H1 (cell line): Measurements from ENCODE around the gene THEMIS. TPM values are rescaled to one million over a fixed set of nuclear protein-coding genes. Genes with fewer than 3 reads are reported as not detected.

Experiments
- CTCF ChIA-PET: fragments of 300-600 bp; sonication (Branson Sonifier 250); formaldehyde crosslinking; loops from one replicate; lab custom pipeline; 2021; ENCODE audit not compliant: partially characterized antibody; lab: Charles Lee
- POLR2A ChIA-PET: fragments of 300-600 bp; sonication (Branson Sonifier 250); formaldehyde crosslinking; loops from one replicate; lab custom pipeline; 2021; ENCODE audit warnings: inconsistent platforms; ENCODE audit not compliant: partially characterized antibody; lab: Charles Lee
- DNase-seq, 2 experiments: peaks; one replicate each; pipeline versions ENCODE4 v3.0.0 to v3.0.0-alpha.2; 2010 to 2022; ENCODE audit warnings: low spot score in 2 of 2, low read depth in 1 of 2, mixed read lengths in 1 of 2
- FAIRE-seq: peaks from 2 replicates; lab custom pipeline; 2011; peaks lifted over from hg19 to GRCh38; lab: Jason Lieb, UNC
- H2AFZ ChIP-seq: 2 replicates; pipeline ENCODE4 v1.8.1; 2012; ENCODE audit warnings: low read length, inconsistent platforms
- H2AK5ac ChIP-seq: 2 replicates; pipeline ENCODE4 v1.6.1; 2013; ENCODE audit warnings: low read depth, low read length
- H2BK120ac ChIP-seq: replicated peaks from 2 replicates; pipeline ENCODE3; 2013; ENCODE audit warnings: low read depth, low read length, inconsistent platforms
- H2BK12ac ChIP-seq: 2 replicates; pipeline ENCODE4 v1.6.1; 2013; ENCODE audit warnings: low read depth, low read length
- H2BK15ac ChIP-seq: 2 replicates; pipeline ENCODE4 v1.6.1; 2013; ENCODE audit warnings: low read length
- H2BK20ac ChIP-seq: 2 replicates; pipeline ENCODE4 v1.6.1; 2013; ENCODE audit warnings: low read length
- H2BK5ac ChIP-seq: 2 replicates; pipeline ENCODE4 v1.6.1; 2013; ENCODE audit warnings: low read depth, low read length
- H3K14ac ChIP-seq: 2 replicates; pipeline ENCODE4 v1.6.1; 2013; ENCODE audit warnings: inconsistent platforms; ENCODE audit not compliant: insufficient read length
- H3K18ac ChIP-seq: 2 replicates; pipeline ENCODE4 v1.6.1; 2013; ENCODE audit warnings: low read length; ENCODE audit errors: extremely low read depth
- H3K23ac ChIP-seq: 2 replicates; pipeline ENCODE4 v1.6.1; 2013; ENCODE audit warnings: inconsistent platforms; ENCODE audit not compliant: insufficient read length
- H3K23me2 ChIP-seq: 2 replicates; pipeline ENCODE4 v1.6.1; 2013; ENCODE audit warnings: low read depth, low read length
- H3K27ac ChIP-seq: 2 replicates; pipeline ENCODE4 v1.6.1; 2011; ENCODE audit warnings: low read depth, low read length, inconsistent platforms
- H3K27me3 ChIP-seq, 4 experiments: replicated peaks in 1 of 4; 1 replicate in 1 of 4; 2 replicates in 3 of 4; pipeline versions ENCODE4 v1.6.1 to v1.8.1; 2011 to 2013; ENCODE audit warnings: low read length in 3 of 4, mild to moderate bottlenecking in 3 of 4, inconsistent platforms in 2 of 4, mixed read lengths in 2 of 4, moderate library complexity in 1 of 4; ENCODE audit not compliant: control insufficient read depth in 3 of 4, insufficient read depth in 3 of 4; ENCODE audit errors: extremely low read depth in 1 of 4
- H3K36me3 ChIP-seq, 4 experiments: 2 replicates each; pipeline versions ENCODE4 v1.6.1 to v1.8.1; 2011 to 2013; ENCODE audit warnings: mild to moderate bottlenecking in 4 of 4, low read length in 3 of 4, moderate library complexity in 2 of 4, control low read depth in 1 of 4, inconsistent platforms in 1 of 4; ENCODE audit not compliant: insufficient read depth in 4 of 4, control insufficient read depth in 2 of 4
- H3K4ac ChIP-seq: replicated peaks from 2 replicates; pipeline ENCODE3; 2013; ENCODE audit warnings: low read length, low read depth, mixed read lengths, inconsistent platforms; ENCODE audit not compliant: insufficient read length
- H3K4me1 ChIP-seq, 4 experiments: replicated peaks in 1 of 4; 1 replicate in 1 of 4; 2 replicates in 3 of 4; pipeline versions ENCODE4 v1.6.1 to v1.8.1; 2011 to 2013; ENCODE audit warnings: low read length in 3 of 4, inconsistent platforms in 2 of 4, mixed read lengths in 1 of 4; ENCODE audit not compliant: insufficient read depth in 4 of 4, control insufficient read depth in 3 of 4
- H3K4me2 ChIP-seq, 2 experiments: 2 replicates each; pipeline versions ENCODE4 v1.6.1 to v1.8.1; 2011 to 2013; ENCODE audit warnings: low read depth in 2 of 2, low read length in 2 of 2, control low read depth in 1 of 2, inconsistent platforms in 1 of 2, mild to moderate bottlenecking in 1 of 2; ENCODE audit not compliant: insufficient read depth in 1 of 2
- H3K4me3 ChIP-seq, 4 experiments: fragments of 200-600, 300-600 bp in 1 of 4; sonication (generic), shearing (Covaris generic), sonication (Bioruptor Twin) in 1 of 4; 2 replicates each; pipeline versions ENCODE4 v1.5.1 to v1.8.1; 2011 to 2016; ENCODE audit warnings: low read length in 4 of 4, low read depth in 3 of 4, control low read depth in 2 of 4, inconsistent platforms in 2 of 4, mild to moderate bottlenecking in 2 of 4, mixed read lengths in 1 of 4, moderate library complexity in 1 of 4; ENCODE audit not compliant: insufficient read depth in 2 of 4; ENCODE audit errors: extremely low read depth in 1 of 4
- H3K56ac ChIP-seq: replicated peaks from 2 replicates; pipeline ENCODE3; 2013; ENCODE audit warnings: low read depth, mild to moderate bottlenecking, mixed read lengths, low read length, inconsistent platforms; ENCODE audit not compliant: insufficient read length
- H3K79me1 ChIP-seq: 2 replicates; pipeline ENCODE4 v1.6.1; 2013; ENCODE audit warnings: low read depth, low read length, control low read depth
- H3K79me2 ChIP-seq, 2 experiments: 2 replicates each; pipeline versions ENCODE4 v1.6.1 to v1.8.1; 2012 to 2013; ENCODE audit warnings: low read length in 2 of 2, mild to moderate bottlenecking in 2 of 2, inconsistent platforms in 1 of 2; ENCODE audit not compliant: insufficient read depth in 2 of 2, control insufficient read depth in 1 of 2
- H3K9ac ChIP-seq, 4 experiments: replicated peaks in 1 of 4; 1 replicate in 1 of 4; 2 replicates in 3 of 4; pipeline versions ENCODE4 v1.6.1 to v1.8.1; 2011 to 2013; ENCODE audit warnings: low read depth in 3 of 4, low read length in 3 of 4, control low read depth in 2 of 4, mild to moderate bottlenecking in 2 of 4, moderate library complexity in 2 of 4, inconsistent platforms in 1 of 4; ENCODE audit errors: extremely low read depth in 1 of 4
- H3K9me3 ChIP-seq, 2 experiments: 2 replicates each; pipeline versions ENCODE4 v1.6.1 to v1.8.1; 2012 to 2013; ENCODE audit warnings: mild to moderate bottlenecking in 2 of 2, moderate library complexity in 2 of 2, control low read depth in 1 of 2, inconsistent platforms in 1 of 2, low read depth in 1 of 2, low read length in 1 of 2, mixed read lengths in 1 of 2; ENCODE audit not compliant: insufficient read depth in 2 of 2
- H4K20me1 ChIP-seq, 2 experiments: replicated peaks in 1 of 2; 2 replicates each; pipeline versions ENCODE3 to v1.8.1; 2011 to 2013; ENCODE audit warnings: inconsistent platforms in 2 of 2, low read length in 2 of 2, mild to moderate bottlenecking in 1 of 2; ENCODE audit not compliant: insufficient read depth in 2 of 2, control insufficient read depth in 1 of 2
- H4K5ac ChIP-seq: 2 replicates; pipeline ENCODE4 v1.6.1; 2013; ENCODE audit warnings: low read length, low read depth, mixed read lengths, inconsistent platforms; ENCODE audit not compliant: insufficient read length
- H4K8ac ChIP-seq: 2 replicates; pipeline ENCODE4 v1.8.0; 2013; ENCODE audit warnings: mild to moderate bottlenecking, moderate library complexity, low read length, inconsistent platforms; ENCODE audit not compliant: insufficient read depth; ENCODE audit errors: extremely low read depth
- H4K91ac ChIP-seq: replicated peaks from 2 replicates; pipeline ENCODE3; 2013; ENCODE audit warnings: low read length, mixed read lengths, inconsistent platforms; ENCODE audit not compliant: insufficient read length
- RBBP5 ChIP-seq: IDR thresholded peaks from 2 replicates; pipeline ENCODE4 v1.7.1; 2012; ENCODE audit warnings: low read depth, mild to moderate bottlenecking, inconsistent platforms, low read length, moderate library complexity, borderline replicate concordance
- WGBS, 2 experiments: shearing (Covaris generic) in 1 of 2; methylation state at CpG; one replicate each; pipeline versions ENCODE4 v1.1.6 to v1.1.7; 2013 to 2015; ENCODE audit warnings: low lambda C conversion rate in 2 of 2, mixed read lengths in 2 of 2, inconsistent platforms in 1 of 2, low coverage in 1 of 2, missing lambda C conversion rate in 1 of 2; ENCODE audit not compliant: insufficient replicate concordance in 2 of 2, insufficient coverage in 1 of 2, insufficient read length in 1 of 2; ENCODE audit errors: extremely low coverage in 1 of 2, missing lambda C conversion rate in 1 of 2; 5-methylcytosine and 5-hydroxymethylcytosine counted together
- polyA plus RNA-seq, 7 experiments: library from polyadenylated mRNA; depleted of rRNA in 3 of 7; stranded (reverse) in 5 of 7; unstranded in 2 of 7; fragments of >200 nt in 5 of 7; fragments of 200-250 nt in 2 of 7; gene quantifications; 1 replicate in 5 of 7; 2 replicates in 1 of 7; 4 replicates in 1 of 7; pipeline versions ENCODE4 v1.2.1 to v1.2.3, GENCODE V29; 2011 to 2013; ENCODE audit warnings: missing spikeins in 2 of 7, mixed read lengths in 2 of 7
- total RNA-seq: library from RNA; stranded (reverse); fragmentation: NEBNext Ultra II Directional; extraction: Animal tissue kit (Norgen Biotek cat#: 25700); gene quantifications from 2 replicates; pipeline ENCODE4 v1.2.1, GENCODE V29; 2021

The THEMIS gene
- total and polyA plus RNA-seq, 2 of the 8 experiments (the other 6 are each of a cell fraction or from before 2014, with no cell fraction given), result not detected

DNA sequence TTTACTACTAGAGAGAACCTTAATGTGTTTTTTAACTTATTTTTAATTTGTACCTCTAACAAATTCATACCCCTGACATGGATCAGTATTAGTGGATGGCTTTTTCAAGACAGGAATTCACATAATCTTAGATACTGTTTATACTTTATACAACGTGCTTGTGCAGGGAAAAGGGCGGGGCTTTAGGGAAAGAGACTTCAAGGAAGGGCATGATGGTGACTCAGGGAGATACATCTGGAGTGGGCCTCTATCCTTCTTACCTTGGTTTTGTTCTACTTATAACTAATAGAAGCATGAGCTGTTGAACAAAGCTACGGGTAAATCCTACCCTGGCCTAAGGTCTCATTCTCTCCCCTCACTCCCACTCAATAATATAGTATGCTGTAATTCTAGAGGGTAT, 163.1 kb downstream of the THEMIS start:
- H4K5ac ChIP-seq, result no peak overlapping the region
- H3K23me2 ChIP-seq, result no peaks in the 10 kb centered on the region
- no peak overlapping the region for H2BK5ac ChIP-seq
- H3K27me3 ChIP-seq, result no peaks in the 10 kb centered on the region
- H2AK5ac ChIP-seq, result no peak overlapping the region
- no peak overlapping the region for H4K91ac ChIP-seq
- H2BK20ac ChIP-seq, result no peak overlapping the region
- H2AFZ ChIP-seq, result no peak overlapping the region
- WGBS, 2 experiments, result 85% methylated on average over 3 of the region's 3 CpGs; no CpG with 5 or more reads in 1 of the 2 experiments
- no peak overlapping the region for H3K4ac ChIP-seq
- H3K23ac ChIP-seq, result no peak overlapping the region
- no peak overlapping the region for H3K14ac ChIP-seq
- no peaks in the 10 kb centered on the region for H3K79me2 ChIP-seq
- no peaks in the 10 kb centered on the region for H3K36me3 ChIP-seq
- H3K79me1 ChIP-seq, result no peaks in the 10 kb centered on the region
- FAIRE-seq, result no peak
- POLR2A ChIA-PET, result no interaction called here
- H3K18ac ChIP-seq, result no peak overlapping the region
- CTCF ChIA-PET, result interaction anchor here (0.6 to 1.7 kb wide), 11 partner anchors 9 to 593 kb away, joined by 3 to 10 read pairs (median 3); no protein-coding TSS in a partner anchor
- no peak overlapping the region for H2BK12ac ChIP-seq
- H3K27ac ChIP-seq, result no peak overlapping the region
- no peak overlapping the region for H3K4me3 ChIP-seq
- H4K8ac ChIP-seq, result no peak overlapping the region
- no peak for DNase-seq
- no peak overlapping the region for H3K9ac ChIP-seq
- H3K9me3 ChIP-seq, result no peaks in the 10 kb centered on the region
- no peak overlapping the region for H3K56ac ChIP-seq
- H3K4me1 ChIP-seq, result no peaks in the 10 kb centered on the region
- no peak overlapping the region for H3K4me2 ChIP-seq
- H2BK120ac ChIP-seq, result no peak overlapping the region
- no peak overlapping the region for H2BK15ac ChIP-seq
- no peaks in the 10 kb centered on the region for H4K20me1 ChIP-seq
- no peak for TF ChIP-seq RBBP5
